ENCODE data around the gene GOLGA3.

The GOLGA3 gene

DNA sequence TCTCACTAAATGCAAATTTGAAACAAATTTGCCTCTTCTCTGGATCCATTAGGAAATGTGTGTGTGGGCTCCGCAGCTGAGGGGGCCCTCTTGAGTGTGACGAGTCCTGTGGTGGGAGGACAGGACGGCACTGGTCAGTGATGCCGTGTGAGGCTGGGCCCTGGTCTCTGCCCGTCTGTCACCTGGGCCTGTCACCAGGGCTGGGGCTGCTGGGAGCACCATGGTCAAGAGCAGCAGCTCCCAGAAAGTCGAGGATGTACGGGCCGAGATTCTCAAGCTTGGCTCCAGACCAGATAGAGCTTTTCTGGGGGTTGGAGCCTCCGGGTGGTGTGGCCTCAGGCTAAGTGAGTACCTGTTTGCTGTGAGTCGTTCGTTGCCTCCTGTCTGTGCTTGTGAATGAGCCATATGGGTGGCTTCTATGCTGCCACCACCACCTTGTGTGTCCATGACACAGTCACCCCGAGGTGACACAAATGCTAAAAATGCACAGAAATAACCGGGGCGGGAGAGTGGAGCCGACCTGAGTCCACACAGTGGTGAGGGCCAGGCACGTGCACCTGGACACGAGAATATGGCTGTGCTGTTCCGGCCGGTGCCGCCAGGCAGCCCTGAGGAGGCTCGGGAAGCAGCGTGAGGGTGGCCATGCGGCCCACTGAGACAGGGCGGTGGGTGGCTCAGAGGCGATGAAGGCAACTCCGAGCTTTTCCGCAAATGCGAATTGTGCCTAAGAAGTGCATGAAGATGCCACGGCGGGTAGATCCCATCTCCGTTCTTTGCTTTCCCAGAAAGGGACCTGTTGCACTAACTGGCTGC lies 109.3 kb downstream of the GOLGA3 start:
- no peak for DNase-seq

All from CD4-positive, alpha-beta T cell treated with Interleukin-1 beta for 1 hour (primary cell).